GM19328 (cell line): ENCODE results near the gene ETNK2.

Experiments used
- ATAC-seq: cut with Tn5 transposase; IDR thresholded peaks from one replicate; pipeline ENCODE4 v1.9.1; 2021; ENCODE audit warnings: mild to moderate bottlenecking, moderate library complexity; ENCODE audit not compliant: unreplicated experiment

The ETNK2 gene

DNA sequence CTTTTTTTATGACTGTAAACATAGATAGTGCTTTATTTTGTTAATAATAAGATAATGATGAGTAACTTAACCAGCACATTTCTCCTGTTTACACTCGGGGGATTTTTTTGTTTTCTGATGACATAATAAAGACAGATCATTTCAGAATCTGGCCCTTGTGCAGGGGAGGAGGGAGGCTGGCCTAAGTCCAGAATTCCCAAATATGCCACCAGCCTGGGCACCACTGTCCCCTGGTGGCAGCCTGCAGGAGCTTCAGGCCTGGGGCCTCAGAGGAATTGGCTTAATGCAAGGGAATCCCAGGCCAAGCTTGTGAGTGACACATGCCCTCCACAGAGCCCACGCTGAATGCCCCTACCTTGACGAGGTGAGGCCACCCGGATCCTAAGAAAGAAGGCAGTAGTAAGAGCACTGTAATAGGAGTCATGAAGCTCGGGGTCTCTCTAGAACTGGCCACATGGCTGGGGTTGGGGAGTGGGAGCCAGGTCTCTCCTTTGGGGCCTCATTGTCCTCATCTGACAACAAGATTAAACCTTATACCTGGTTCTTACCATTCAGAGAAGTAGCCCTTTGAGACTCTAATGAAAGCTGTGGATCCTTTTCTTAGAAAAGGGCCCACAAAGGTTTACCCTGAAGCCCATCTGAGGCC lies 24.1 kb downstream of the ETNK2 start:
- no peak for ATAC-seq

DNA sequence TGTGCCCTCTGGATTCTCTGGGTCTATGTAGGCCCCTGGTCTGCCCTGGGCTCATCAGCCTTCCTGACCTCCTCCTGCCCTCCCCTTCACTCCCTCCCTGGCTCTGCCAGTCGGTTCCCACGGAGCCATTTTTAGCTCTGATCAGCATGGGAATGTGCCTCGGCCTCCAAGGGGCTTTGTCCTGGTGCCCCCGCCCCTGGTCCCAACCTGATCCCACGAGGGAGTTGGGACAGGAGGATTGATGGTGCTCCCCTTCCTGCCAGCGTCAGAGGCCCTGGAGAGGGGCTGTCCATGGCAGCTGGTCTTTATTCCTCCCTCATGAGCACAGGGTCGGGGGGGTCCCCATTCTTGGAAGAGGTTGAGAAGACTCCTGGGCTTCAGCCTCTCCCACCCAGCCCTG lies 24.9 kb downstream of the ETNK2 start:
- no peak for ATAC-seq

DNA sequence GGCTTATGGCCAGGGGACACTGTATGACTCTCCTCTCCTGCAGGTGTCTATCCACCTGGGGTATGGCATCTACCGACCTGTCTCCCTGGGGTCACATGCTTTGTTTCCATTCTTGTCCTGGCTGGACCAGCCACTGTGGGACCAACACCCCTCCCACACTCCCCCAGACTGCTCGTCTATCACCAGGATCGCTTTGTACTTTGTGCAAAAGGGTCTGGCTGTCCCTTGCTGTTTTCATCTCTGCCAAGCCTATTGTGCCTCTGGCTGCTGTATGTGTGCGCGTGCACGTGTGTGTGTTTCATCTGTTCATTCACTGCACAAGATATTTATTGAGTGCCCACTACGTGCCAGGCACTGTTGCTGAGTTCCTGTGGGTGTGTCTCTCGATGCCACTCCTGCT lies 25.5 kb downstream of the ETNK2 start:
- ATAC-seq: no peak

DNA sequence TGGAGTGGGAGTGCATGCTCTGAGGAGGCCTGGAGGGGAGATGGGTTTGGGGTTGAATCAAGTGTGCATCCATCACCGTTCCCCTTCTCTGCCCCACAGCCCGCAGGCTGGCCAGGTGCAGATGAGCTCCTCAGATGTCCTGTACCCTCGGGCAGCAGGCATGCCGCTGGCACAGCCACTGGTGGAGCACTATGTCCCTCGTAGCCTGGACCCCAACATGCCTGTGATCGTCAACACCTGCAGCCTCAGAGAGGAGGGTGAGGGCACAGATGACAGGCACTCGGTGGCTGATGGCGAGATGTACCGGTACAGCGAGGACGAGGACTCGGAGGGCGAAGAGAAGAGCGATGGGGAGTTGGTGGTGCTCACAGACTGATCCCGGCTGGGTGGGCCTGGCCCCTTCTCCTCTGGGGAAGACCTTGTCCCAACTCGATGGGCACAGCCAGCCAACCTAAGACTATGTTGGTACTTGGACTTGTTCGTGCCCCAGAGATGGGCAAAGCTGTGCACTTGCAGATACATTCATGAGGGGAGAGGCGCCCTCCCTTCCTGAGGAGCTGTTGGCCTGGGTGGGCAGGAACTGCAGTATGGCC lies 26.0 kb downstream of the ETNK2 start:
- no peak for ATAC-seq

DNA sequence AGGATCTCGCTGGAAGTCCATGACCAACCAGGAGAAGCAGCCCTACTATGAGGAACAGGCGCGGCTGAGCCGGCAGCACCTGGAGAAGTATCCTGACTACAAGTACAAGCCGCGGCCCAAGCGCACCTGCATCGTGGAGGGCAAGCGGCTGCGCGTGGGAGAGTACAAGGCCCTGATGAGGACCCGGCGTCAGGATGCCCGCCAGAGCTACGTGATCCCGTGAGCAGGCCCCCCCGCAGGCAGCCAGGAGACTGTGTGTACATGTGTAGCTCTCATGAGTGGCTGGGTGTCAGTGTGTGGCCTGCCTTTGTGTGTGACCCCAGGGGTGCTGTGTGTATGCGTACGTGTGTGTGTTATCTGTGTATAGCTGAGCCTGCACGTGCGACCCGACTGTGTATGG lies 27.2 kb downstream of the ETNK2 start:
- no peak for ATAC-seq

DNA sequence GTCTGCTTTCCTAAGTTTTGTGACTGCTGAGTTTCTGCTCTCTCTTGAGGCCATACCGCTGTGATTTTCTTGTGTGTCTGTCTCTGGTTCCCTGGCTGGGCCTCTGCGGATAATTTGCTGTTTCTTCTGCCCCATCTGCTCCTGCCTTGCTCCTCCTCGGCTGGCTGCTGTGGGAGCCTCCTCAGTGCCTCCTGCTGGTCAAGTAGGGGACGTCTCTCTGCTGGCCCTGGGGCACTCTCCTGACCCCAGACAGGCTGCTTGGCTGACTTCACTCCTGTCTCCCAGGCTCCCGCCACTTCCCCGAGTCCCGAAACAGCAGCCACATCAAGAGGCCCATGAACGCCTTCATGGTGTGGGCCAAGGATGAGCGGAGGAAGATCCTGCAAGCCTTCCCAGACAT lies 28.5 kb downstream of the ETNK2 start:
- no peak for ATAC-seq

DNA sequence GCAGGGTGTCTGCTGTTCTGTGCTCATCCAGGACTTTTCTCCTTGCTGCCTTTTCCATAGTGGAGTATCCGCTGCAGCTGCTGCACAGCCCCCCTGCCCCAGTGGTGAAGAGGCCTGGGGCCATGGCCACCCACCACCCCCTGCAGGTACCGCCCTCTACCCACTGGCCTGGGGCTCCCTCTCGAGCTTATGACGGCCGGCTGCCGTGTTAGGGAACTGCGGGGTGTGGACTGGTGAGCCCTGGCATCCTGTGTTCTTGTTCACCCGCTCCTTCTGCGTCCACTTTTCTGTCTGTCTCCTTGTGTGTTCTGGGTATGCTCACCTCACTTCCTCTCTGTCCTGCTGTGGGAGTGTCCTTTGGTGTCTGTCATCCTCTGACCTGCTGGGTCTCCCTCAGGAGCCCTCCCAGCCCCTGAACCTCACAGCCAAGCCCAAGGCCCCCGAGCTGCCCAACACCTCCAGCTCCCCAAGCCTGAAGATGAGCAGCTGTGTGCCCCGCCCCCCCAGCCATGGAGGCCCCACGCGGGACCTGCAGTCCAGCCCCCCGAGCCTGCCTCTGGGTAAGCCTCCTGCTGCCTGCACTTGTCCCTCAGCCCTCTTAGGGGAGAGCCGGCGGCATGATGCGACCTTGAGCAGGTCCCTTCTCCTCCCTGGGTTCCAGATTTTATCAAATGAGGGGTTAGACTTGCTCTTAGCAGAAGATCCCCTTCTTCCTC lies 29.8 kb downstream of the ETNK2 start:
- ATAC-seq: no peak

DNA sequence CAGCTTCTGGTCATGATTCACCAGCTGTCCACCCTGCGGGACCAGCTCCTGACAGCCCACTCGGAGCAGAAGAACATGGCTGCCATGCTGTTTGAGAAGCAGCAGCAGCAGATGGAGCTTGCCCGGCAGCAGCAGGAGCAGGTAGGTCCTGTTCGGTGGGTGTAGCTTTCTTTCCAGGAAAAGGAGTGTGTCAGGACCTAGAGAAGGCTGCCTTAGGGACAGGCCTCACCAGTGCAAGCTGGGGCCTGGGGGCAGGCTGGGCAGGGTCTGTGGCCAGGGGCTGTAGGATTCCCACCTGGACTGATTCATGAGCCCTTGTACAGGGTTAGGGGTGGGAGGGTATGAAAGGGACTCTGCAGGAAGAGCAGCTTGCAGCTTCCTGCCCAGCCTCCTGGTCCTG lies 35.3 kb downstream of the ETNK2 start:
- ATAC-seq: no peak

DNA sequence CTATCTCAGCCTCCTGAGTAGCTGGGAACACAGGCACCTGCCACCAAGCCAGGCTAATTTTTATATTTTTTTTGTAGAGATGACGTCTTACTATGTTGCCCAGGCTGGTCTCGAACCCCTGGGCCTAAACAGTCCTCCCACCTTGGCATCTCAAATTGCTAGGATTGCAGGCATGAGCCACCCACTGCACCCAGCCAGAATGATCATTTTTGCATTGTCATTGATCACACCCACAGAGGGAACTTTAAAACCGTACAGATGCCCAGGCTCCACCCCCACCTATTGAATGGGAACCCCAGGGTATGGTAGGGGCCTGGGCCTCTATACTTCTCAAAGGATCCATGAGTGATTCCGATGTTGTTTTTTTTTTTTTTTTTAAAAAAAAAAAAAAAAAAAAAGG lies 36.7 kb downstream of the ETNK2 start:
- ATAC-seq: no peak

DNA sequence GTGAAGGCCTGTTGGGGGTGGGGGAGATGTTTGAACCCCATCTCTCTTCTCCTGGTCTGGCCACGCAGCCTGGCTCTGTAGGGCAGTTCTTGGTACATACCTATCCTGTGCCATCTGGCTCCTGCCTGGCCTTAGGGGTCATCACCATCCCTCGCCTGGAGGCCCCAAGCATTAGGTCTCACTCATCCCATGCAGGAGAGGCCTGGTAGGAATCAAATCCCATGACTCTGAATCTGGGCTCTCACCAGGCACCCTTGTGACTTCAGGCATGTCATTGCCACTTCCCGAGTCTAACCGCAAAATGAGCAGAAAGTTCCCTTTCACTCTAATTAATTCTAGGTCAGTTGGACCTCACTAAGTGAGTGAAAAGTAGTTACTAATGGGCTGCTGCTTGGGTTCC lies 37.2 kb downstream of the ETNK2 start:
- no peak for ATAC-seq

DNA sequence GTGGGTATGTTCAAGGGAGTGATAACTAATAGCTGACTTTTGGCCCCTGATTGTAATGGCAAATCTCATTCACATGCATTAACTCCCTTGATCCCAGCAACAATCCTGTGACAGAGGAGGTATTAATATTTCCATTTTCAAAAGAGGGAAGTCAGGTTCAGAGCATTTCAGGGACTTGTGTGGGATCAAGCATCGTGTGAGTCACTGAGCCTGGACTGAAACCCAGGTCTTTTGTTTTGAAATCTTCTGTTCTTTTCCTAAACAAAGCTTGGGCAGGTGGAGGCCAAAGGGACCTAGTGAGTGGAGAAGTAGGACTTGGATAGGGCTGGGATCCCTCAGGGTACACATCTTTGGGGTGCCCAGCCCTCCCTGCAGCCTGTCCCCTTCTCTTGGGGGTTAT lies 37.9 kb downstream of the ETNK2 start:
- no peak for ATAC-seq

DNA sequence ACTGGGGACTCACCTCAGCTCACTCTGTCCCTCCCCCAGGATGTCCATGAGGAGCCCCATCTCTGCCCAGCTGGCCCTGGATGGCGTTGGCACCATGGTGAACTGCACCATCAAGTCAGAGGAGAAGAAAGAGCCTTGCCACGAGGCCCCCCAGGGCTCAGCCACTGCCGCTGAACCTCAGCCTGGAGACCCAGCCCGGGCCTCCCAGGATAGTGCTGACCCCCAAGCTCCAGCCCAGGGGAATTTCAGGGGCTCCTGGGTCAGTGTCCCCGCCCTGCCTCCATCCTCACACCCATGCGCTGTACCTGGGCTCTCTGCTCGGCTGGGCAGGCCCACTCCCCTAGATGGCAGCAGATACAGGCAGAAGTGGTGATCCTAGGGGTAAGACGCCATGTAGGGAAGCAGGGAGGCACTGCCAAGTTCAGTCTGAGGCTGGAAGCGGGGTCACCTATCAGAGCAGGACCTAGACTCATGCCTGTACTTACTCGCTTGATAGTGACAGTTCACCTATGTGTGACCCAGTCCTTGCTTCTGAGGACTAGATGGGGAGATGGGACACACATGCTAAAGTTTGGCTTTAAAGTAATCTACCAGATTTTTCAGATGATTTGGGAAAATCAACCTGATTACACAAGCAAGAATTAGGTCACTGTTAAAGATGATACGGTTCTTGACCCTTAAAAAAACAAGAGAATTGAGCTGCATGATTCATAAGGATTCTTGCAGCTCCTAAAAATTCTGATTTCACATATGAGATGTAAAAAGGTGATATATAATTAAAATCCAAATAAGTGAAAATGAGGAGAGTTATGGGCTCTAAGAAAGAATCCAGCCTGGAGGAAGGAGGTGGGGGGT lies 38.7 kb downstream of the ETNK2 start:
- no peak for ATAC-seq

DNA sequence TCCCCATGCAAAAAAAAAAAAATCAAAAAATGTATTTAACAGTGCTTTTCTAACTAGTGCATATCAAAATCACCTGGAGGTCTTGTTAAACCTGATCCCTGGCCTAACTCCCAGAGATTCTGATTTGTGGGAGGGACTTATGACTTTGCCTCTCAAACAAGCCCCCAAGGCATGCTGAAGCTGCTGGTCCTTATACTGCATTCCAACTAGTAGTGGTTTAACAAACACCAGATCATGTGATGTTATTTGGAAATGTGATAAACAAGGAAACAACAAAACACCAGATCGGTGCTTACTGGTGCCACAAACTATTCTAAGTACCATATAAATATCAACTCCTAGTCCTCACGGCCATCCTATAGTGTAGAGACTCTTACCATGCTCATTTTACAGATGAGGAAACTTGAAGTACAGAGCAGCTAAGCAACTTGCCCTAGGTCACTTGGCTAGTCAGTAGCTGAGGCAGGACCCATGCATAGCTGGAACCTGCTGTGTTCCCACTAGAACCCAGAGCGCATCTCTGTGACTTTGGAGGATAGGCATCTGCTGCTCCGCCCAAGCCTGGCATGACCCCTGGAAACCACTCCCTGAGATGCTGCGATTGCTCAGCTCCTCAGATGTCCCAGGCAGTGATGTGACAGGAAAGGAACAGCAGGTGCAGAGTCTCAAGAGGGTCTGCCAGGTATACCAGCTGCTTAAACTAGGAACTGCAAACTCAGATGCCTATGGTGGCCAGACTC lies 40.8 kb downstream of the ETNK2 start:
- ATAC-seq: no peak

DNA sequence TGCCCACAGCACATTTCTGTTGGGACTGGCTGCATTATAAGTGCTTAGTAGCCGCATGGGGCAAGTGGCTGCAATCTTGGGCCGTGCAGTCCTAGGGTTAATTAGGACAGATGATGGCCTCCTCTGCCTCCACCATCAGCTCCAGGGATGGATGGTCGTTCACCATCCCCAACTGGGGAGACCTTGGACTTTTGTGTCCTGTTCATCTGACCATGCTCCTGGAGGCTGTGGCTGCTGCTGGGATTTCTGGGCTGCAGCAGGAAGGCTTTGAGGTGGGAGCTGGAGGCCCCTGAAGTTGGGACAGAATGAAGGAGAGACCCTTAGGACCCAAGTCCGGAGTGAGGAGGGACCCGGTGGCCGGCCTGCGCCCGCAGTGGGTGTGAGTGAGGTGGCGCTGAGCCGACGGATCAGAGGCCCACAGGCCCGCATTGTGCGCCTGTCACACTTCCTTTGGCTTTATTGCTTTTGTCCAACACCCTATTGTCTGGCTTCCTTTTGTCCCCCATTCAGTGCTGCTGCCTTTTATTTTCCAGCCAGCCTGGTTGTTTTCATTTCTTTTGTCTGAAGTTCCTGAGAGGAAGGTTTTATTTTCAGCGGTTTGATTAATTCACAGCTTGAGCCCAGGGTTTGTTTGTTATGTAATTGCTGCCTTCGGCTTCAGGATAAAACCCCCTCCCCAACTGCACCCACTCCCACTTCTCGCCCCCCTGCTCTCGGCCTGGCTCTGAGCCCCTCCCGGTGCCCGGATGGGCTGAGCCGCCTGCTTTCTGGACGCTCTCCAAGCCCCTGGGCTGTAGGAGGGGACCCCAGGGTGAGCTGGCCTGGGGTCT lies 43.3 kb downstream of the ETNK2 start:
- no peak for ATAC-seq

DNA sequence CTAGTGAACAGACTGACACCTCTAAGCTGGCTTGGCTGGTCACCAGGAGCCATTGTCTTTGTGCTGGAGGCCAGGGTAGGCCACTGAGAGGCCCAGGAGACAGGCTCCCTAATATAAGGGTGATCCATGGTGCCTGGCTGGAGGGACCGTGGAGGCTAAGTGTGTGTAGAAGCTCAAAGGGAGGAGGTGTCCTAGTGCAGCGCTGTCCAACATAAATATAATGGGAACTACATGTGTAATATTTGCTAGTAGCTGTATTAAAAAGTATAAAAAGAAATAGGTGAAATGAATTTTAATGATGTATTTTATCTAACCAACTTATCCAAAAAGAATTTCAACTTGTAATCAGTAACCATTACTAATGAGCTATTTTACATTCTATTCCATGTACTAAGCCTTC lies 44.0 kb downstream of the ETNK2 start:
- no peak for ATAC-seq

DNA sequence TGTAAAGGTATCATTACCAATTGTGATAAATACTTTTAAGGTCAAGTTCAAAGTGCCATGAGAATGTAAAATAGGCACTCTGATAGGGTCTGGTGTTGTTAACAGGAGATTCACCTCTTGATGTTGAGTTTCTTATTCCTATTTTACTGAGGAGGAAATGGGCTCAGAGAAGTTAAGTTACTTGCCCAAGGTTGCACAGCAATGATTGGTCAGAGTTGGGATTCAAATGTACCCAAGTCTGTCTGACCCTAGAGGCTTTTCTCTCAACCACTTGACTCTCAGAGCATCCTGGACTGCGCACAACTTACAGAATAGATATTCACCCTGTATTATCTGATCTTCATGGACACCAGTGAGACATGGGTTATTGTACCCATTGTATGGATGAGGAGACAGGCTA lies 45.0 kb downstream of the ETNK2 start:
- no peak for ATAC-seq

DNA sequence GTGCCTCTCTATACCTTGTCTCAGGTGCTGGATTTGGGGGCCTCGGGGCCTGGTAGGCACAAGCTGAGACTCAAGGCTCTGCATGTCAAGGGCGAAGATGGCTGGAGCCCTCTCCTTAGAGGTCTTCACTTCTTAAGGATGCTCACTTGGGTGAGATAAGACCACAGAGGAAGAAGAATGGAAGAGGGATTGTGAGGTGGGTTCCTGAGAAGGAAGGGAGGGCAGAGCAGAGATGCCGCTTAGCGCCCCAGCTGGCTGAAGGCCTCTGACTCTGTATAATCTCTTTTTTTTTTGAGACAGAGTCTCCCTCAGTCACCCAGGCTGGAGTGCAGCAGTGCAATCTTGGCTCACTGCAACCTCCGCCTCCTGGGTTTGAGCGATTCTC lies 46.7 kb downstream of the ETNK2 start:
- ATAC-seq: no peak

DNA sequence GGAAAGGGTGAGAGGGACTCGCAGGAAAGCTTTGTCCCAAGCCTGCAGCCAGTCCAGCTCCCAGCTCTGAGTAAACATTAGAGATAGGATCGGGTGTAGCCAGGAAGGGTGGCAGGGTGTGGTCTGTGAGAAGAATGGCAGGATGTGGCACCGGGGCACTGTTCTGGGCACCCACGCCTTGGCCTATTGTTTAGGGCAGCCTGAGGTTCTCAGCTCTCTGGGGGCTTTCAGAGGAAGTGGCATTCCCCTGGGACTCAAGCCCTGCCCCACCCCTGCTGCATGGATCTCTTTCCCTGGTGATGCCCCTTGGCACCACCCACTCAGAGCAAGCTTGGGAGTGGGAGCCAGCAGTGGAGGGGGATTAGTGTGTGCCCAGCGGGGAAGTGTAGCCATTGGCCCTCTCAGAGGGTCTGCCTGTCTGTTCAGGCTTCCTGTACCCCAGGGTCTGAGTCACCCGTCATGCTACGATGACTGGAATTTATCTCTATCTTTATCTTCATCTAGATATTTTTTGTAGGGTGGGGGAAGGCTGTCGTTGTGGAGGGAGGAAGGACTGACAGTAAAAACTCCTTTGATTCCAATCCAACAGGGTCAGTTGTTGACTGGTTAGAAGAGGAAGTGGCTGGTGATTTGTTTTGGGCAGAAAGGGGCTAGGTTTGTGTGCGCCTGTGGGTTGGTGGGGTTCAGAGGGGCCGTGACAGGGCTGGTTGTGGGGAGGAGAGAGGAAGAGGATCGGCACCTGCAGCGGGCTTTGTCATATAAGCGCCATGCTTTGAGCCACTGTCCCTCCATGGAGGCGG lies 47.3 kb downstream of the ETNK2 start:
- ATAC-seq: no peak

DNA sequence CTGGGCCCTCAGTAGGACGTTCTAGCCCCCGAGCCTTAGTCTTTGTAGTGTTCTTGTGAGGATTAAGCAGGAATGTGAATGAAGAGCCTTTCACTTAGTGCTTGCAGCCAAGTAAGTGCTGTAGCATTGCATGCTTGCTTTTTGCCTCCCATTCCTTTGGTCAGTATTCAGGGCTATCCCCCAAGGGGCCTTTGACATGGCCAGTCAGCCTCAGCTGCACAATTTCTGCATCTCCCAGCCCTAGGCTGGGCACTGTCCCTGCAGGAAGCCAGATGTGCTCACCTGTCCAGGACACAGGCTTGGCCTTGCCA lies 48.5 kb downstream of the ETNK2 start:
- ATAC-seq: no peak
